ENCODE results near the gene SPOCD1.
"Not testable (repeated sequence)": the region's sequence is repeated elsewhere in the genome, so short reads cannot be mapped to it uniquely, and the experiment has no call there.

The SPOCD1 gene

DNA sequence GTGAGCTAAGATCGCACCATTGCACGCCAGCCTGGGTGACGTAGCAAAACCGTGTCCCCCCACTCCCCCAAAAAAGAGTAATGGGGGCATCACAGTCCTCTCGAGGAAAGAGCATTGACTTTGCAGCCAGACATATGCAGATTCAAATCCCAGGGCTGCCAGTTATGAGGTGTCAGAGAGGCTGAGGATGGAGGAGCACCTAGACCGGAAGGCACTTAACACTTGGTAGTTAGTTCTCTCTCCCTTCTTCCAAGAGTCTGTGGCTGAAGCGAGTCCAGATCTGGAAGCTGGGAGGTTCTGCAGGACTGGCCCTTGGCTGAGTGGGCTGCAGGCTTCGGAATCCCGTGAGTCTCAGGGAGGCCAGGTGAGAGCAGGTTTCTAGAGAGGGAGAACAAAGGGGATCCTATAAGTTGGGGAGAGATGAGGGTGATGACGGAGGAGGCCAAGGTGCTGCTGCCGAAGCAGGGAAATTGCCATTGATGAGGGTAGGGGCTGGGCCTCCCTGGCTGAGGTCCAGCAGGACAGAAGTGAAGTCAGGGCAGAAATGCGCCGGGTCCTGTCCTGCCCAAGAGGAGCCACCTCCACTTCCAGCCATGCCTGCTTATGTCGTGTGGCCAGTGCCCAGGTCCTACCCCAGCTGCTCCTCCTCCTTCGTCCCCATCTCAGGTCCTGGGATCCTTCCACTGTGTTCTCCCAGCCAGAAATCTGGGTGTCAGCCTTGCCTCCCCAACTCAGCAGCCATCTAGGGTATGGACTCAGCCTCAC lies 13.3 kb upstream of the SPOCD1 start:
- no peak for DNase-seq

DNA sequence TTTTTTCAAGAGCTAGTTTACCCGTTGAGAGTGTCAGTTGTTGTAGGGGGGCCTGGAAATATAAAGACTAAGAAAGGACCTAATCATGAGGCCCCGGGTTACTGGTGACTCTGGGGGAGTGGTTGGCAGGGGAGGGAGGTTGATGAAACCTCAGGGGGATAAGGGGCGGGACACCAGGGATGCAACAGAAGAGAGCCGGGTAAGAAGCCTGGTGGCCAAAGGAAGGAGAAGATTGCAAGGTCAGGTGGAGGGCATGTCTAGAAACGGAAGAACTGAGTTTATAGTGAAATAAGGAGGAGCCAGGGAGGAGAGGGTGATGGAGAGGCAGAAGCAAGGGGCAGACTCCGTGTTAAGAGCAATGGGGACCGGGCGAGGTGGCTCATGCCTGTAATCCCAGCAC lies 12.5 kb upstream of the SPOCD1 start:
- no peak for DNase-seq

DNA sequence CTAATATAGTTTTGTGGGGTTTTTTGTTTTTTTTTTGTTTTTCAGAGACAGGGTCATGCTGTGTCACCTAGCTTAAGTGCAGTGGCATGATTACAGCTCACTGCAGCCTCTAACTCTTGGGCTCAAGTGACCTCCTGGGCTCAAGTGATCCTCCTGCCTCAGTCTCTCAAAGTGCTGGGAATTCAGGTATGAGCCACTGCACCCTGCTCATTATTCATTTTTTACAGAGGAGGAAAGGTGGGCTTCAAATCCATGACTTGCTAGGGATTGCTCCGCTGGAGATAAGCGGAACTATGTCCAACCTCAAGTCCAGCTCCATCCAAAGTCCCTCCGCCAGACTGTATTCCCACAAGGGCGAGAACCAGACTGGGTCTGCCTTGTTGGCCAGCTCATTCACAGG lies 8.0 kb upstream of the SPOCD1 start:
- DNase-seq, result no peak

DNA sequence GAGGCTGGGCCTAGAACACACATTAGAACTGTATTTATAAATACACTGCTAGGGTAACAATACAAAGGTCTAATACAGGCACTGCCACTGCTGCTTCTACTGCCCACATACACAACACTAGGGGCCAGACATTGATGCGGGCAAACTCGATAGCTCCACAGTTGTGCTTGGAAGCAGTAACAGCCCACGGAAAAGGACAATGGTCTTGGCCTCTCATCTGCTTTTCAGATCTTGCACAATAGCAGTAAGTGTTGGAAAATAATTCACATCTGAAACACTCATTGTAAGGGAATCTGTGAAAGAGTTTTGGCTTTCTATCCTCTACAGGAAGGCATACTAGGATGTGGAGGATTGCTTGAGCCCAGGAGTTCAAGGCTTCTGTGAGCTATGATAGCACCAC lies 6.9 kb upstream of the SPOCD1 start:
- DNase-seq, result no peak

DNA sequence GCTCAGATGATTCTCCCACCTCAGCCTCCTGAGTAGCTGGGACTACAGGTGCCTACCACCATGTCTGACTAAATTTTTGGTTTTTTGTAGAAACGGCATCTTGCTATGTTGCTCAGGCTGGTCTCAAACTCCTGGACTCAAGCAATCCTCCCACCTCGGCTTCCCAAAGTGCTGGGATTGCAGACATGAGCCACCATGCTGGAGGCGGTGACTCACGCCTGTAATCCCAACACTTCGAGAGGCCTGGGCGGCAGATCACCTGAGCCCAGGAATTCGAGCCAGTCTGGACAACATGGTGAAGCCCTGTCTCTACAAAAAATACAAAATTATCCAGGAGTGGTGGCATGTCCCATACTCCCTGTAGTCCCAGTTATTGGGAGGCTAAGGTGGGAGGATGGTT lies 4.4 kb upstream of the SPOCD1 start:
- not testable (repeated sequence) for DNase-seq

DNA sequence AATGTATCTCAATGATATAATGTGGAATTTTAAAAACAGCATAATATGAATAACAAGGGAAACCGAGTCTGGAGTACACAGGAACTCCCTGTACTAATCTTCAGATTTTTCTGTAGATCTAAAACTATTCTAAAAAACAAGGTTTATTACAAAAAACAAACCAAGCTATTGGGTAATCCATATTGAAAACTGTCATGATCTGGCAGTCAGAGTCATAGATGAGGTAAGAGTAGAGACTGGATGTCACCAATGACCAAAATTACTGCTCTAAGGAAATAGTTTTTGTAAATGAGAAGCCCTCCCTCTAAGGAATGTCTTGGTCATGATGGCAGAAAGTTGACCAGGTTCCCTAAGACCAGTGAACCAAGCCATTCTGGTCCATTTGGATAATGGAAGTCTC lies 2.4 kb upstream of the SPOCD1 start:
- no peak for DNase-seq

DNA sequence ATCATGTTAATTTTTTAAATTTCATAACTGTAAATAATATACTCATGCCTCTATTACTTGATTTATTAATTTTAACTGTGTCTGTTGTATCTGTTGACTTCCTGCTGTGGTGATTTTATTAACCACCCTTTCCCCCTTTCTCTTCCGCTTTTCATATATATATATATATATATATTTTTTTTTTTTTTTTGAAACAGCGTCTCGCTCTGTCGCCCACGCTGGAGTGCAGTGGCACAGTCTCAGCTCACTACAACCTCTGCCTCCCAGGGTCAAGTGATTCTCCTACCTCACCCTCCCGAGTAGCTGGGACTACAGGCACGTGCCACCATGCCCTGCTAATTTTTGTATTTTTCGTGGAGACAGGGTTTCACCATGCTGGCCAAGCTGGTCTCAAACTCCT lies 1.1 kb upstream of the SPOCD1 start:
- DNase-seq, result not testable (repeated sequence)

DNA sequence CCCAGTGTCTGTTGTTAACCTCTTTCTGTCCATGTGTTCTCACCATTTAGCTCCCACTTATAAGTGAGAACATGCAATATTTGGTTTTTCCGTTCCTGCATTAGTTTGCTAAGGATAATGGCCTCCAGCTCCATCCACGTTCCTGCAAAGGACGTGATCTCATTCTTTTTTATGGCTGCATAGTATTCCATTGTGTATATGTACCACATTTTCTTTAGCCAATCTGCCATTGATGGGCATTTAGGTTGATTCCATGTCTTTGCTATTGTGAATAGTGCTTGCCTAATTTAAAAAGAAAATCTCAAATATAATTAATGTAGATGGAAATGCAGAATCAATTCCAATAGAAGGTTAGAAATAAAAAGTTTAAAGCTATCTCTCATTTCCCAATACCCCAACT lies 679 bp upstream of the SPOCD1 start:
- not testable (repeated sequence) for DNase-seq

DNA sequence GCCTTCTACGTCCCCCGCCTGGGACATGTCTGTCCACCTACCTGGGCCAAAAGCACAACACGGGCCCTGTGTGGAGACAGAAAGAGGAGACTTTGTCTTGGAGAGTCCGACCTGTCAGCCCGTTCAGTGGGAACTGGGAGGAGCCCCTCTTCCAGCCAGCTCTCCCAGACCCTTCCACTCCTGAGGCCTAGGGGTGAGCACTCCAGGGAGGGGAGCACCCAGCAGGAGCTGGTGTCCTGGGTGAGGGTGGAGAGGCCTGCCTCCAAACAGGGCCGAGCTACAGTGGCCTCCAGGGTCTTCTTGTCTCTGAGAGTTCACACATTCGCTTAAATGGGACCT lies 546 bp downstream of the SPOCD1 start:
- DNase-seq, result no peak

DNA sequence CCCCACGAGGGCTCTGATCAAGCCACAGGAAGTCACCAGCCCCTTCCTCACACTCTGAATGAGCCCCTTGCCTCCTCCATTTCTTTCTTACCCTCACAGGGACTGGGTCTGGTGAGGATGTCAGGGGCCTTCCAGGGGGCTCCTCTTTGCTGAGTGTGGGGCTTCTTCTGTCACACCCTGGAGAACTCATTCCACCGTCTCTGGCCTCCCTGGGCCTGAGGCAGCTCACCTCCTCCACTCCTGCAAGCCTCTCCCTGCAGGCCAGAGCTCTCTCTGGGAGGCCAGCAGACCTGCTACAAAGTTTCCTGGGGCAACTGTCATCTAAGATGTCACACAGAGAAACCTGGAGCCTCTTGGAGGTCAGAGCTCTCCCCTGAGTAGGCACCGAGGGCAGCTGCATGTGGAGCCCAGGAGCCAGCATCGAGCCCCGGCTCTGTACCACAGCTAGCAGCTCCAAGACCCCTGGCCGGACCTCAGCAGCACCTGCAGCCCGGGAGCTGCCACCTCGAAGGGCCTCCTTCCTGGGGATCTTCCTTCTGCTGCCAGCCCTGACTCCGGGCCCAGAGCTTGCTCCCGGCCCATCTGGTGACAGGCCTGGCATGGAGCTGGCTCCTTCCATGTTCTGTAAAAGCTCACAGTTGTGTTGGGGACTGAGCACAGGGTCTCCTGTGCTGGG lies 1.1 kb downstream of the SPOCD1 start:
- no peak for DNase-seq

DNA sequence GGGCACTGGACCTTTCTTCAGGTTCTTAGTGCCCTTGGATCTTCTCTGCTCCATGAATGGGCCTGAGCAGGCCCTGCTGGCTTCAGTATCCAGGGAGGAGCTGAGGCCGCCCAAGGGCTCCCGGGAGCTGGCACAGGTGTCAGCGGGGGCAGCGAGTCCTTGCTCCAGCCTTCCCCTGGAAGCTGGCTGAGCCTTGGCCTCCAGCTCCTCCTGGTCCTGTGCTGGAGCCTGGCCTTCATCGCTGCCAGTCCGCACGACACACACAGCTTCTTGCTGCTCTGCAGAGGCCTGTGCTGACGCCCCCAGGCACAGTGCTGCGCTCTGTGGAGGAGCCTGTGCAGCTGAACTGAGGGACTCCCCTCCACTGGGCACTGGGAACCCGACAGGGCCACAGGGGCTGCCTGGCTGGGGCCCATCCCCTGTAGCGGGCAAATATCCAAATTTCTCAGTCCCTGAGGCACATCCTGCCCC lies 1.7 kb downstream of the SPOCD1 start:
- DNase-seq, result no peak

DNA sequence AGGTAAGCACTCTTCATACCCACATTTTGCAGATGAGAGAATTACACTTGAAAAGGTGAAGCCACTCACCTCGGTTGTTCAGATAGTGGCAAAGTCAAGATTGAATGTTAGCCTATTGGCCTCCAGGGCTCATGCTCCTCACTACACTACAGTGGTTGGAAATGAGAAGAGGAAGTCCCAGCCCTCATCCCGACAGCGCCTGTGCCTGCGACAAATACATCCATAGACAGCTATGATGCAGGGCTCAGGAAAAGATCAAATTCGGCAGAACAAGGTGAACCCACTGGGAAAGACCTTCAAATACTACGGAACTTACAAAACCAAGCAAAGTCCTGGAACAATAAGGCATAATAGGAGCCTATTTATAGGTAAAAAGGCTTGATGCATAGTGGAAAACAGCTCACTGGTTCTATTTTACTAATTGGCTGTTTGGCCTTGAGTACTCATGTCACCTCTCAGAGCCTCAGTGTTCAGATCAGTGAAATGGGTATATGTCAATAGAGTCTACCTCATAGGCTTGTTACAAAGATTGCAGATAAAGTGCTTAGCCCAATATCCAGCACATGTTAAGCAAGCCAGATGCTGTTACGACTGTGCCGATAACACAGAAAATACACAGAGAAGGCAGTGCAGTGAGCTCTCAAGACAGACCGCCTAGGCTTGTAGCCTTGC lies 3.5 kb downstream of the SPOCD1 start:
- no peak for DNase-seq

DNA sequence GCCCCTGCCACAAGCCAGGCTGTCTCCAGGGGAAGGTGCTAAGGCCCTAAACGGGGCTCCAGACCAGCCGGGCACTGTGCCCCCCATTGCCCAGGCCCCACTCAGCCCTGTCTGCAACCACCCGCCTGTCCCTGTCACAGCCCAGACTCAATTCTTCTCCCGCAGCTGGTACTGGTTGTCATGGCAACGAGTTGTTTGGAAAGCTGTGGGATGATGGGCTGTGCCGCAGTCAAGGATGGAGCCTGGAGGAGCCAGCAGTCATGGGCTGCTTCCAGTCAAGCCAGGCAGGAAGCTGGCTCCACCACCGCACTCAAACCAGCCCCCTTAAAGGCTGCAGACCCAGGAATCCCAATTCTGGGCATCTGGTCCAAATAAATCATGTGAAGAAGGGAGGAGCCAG lies 4.2 kb downstream of the SPOCD1 start:
- DNase-seq, result peak; percentile 88

DNA sequence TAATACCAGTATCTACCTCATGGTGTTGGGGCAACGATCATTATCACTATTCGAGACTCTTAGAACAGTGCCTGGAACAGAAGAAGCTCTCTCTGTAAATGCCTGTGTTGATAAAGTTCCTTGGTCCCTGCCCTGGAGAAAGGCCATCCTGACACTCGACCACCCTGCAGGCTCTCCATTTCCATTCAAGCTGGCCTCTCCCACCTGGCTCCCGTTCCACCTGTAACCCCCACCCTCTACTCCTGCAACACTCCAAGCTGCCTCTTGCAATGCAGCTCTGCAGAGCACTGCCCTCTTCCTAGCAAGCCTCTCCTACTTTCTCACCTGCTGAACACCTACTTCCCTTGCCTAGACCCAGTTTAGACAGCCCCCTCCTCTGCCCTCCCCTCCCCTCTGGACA lies 6.1 kb downstream of the SPOCD1 start:
- no peak for DNase-seq

DNA sequence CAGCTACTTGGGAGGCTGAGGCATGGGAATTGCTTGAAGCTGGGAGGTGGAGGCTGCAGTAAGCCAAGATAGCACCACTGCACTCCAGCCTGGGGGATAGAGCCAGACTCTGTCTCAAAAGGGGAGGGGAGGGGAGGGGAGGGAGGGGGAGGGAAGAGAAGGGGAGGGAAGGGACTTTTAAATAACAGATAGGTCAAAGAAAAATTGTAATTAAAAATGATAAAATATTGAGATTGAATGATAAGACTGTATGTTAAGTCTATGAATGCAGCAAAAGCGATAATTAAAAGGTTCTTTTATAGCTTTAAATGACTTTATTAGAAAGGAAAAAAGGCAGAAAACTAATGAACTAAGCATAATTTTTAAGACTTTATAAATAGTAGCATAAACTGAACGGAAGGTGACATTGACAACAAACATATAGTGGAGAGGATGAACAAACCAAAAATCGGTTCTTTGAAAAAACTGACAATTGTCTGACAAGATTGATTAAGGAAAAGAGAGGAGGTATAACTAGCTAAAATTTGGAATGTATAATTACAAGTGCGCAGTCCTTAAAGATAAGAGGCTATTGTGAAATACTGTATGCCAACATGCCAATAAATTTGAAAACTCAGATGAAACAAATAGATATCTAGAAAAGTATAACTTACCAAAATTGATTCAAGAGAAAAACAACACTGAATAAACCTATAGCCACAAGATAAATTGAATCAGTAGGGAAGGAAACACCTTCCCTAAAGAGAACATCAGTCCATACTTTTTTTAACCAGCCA lies 8.4 kb downstream of the SPOCD1 start:
- no peak for DNase-seq

DNA sequence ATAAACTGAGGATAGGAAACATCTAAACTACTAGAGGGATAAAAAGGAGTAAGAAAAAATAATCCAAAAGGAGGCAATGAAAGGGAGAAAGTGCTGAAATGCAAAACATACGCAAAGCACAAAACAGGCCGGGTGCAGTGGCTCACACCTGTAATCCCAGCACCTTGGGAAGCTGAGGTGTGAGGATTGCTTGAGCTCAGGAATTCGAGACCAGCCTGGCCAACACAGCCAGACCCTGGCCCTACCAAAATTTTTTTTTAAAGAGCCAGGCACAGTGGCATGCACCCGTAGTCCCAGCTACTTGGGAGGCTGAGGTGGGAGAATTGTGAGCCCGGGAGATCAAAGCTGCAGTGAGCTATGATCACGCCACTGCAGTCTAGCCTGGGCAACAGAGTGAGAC lies 10.5 kb downstream of the SPOCD1 start:
- DNase-seq, result no peak

DNA sequence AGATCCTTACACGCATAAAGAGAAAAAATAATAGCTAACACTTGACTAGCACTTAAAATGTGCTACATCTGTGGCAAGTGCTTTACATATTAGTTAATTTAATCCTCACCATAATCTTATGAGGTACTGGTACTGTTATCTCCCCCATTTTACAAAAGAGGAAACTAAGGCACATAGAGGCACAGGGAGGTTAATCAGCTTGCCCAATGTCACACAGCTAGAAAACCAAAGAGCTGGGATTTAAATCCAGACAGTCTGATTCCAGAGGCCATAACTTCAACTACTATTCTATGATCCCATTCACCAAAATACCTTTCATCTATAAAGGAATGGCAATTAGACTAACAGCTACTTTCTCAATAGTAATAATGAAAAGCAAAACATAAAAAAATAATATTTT lies 11.7 kb downstream of the SPOCD1 start:
- no peak for DNase-seq

DNA sequence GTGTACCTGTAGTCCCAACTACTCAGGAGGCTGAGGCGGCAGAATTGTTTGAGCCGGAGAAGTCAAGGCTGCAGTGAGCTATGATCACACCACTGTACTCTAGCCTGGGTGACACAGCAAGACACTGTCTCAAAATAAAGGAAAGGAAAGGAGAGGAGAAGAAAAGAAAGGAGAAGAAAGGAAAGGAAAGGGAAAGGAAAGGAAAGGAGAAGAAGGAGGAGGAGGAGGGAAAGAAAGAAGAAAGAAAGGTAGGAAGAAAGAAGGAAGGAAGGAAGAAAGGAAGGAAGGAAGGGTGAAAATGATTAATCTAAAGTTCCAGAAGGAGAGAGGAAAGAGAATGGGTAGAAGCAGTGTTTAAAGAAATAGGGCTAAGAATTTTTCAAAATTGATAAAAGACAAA lies 12.2 kb downstream of the SPOCD1 start:
- DNase-seq, result no peak

DNA sequence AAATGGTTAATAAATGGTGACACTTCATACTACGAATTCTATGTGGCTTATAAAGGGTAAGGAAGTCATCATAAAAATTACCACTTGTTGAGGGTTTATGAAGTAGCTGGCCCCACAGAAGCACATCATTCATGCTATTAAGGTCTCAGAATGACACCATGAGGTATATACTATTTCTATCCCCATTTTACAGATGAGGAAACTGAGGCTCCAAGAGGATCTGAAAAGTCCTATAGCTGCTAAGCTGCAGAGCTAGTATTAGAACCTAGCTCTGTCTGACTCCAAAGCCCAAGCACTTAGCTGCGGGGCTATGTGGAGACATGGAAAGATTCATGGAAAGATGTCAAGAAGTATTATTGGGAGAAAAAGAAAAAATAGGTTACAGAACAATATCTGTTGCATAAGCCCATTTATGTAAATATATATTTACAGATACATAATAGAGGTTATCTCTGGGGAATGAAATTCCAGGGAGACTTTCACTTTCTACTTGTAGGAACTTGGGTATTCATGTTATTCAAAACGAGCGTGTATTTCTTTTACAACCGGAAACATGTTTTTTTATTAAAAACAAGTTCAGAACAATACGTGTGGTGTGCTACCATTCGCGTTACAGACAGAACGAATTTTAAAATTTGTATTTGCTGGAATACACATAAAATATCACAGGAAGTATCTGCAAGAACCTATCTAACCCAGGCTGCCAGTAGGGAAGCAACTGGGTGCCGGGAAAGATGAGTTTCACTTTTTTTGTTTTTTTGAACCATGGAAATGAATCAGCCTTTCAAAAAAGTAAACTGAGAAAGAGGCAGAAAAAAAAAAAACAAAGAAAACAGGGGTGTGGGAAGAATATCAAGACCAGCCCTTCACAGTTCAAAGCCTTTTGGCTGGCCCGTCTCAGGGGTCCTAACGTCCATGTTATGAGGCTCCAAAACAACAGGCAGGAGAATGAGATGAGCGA lies 13.4 kb downstream of the SPOCD1 start:
- DNase-seq, result no peak

DNA sequence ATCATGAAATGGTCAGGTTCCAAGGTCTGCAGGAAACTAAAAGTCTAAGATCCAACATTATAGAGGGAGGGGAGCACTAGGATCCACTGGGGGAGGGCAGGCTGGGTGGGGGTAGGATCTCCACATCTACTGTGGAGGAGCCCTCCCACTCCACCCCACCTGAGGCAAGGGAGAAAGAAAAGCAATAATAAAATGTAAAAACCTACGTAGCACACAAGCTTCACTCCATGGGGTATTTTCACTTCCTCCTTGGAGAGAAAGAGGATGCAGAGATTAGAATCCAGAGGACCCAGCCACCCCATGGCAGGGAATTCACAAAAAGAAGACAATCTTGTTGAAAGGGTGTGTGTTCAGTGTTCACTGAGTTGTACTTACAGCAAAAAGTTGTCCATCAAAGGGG lies 14.4 kb downstream of the SPOCD1 start:
- no peak for DNase-seq

DNA sequence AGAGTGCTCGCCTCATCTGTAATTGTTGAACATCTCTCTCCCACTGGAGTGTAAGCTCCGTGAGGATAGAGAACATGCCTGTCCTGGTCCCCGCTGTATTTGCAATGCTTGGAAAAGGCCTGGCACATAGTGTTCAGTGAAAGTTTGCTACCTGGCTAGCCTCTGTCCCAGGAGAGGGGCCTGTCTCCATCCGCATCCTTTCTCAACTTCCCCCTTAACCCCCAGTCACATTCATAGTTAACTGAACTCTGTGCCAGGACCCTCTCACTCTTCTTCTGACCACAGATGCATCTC lies 15.2 kb downstream of the SPOCD1 start:
- DNase-seq, result no peak

DNA sequence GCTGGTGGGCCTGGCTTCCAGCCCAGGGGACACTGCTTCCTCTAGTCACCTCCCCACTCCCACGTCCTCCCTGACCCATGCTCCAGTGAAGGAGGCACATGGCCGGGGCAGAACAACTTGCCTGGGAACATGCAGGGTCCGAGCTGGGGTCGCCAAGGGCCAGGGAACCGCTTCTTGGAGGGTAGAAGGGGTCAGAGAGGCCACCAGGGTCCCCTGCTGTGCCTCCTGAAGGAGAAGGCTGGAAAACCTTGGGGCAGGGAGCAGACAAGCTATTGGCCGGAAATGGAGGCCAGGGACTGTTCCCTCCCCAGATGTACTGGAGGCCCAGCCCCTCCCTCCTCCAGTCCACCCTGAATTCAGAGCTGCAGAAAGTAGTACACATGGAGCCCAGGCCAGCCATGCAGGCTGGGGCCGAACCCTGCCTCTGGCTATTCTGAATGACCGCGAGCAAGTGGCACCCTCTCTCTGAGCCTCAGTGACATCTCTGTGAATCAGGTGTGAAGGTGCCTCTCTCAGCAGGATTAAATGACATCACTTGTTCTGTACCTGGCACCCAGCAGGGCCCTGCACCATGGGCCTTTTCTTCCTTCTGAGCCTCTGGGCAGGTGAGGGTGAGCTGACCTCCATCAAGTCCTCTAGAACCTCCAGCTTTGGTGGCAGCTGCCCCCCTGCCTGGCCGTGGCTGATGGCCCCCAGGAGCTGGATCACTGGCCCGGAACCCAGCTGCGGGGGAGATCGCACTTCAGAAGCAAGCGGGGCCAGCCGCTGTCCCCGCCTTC lies 15.7 kb downstream of the SPOCD1 start:
- DNase-seq, result no peak
